HepG2 (cell line): ENCODE data around the gene SAE1. TPM values are rescaled to one million over a fixed set of nuclear protein-coding genes. Genes with fewer than 3 reads are reported as not detected.

ENCODE experiments used
- MBD4 ChIP-seq: IDR thresholded peaks from 2 replicates; pipeline ENCODE4 v1.6.1; 2012; ENCODE audit warnings: low read length, inconsistent platforms, borderline replicate concordance
- MXD1 ChIP-seq: sonication (generic); formaldehyde crosslinking; IDR thresholded peaks from 2 replicates; pipeline ENCODE4 v1.4.0; 2020; ENCODE audit warnings: mild to moderate bottlenecking, missing genetic modification reagents
- RERE ChIP-seq: IDR thresholded peaks from 2 replicates; pipeline ENCODE4 v1.6.1; 2016; ENCODE audit warnings: low read depth, missing genetic modification reagents, missing compliant biosample characterization
- RFXAP ChIP-seq: sonication (generic); formaldehyde crosslinking; IDR thresholded peaks from 2 replicates; pipeline ENCODE4 v1.4.0; 2020; ENCODE audit warnings: missing genetic modification reagents, borderline replicate concordance
- SYNCRIP ChIP-seq: fragments of 200-400 bp; formaldehyde crosslinking; IDR thresholded peaks from 2 replicates; pipeline ENCODE4 v1.6.1; 2018; ENCODE audit warnings: mild to moderate bottlenecking, low read depth, low read length; ENCODE audit not compliant: insufficient read depth
- TBP ChIP-seq: sonication (generic); formaldehyde crosslinking; IDR thresholded peaks from 2 replicates; pipeline ENCODE4 v1.5.0; 2020; ENCODE audit warnings: missing genetic modification reagents
- TSC22D2 ChIP-seq: sonication (generic); formaldehyde crosslinking; IDR thresholded peaks from 2 replicates; pipeline ENCODE4 v1.5.1; 2020; ENCODE audit warnings: missing genetic modification reagents, mild to moderate bottlenecking, borderline replicate concordance
- ZBTB4 ChIP-seq: sonication (generic); formaldehyde crosslinking; IDR thresholded peaks from 2 replicates; pipeline ENCODE4 v1.4.0; 2020; ENCODE audit warnings: missing genetic modification reagents, mild to moderate bottlenecking, borderline replicate concordance
- ZKSCAN8 ChIP-seq: IDR thresholded peaks from 2 replicates; pipeline ENCODE4 v1.6.1; 2016; ENCODE audit warnings: borderline replicate concordance, missing genetic modification reagents, missing compliant biosample characterization
- ZNF260 ChIP-seq: sonication (generic); formaldehyde crosslinking; IDR thresholded peaks from 2 replicates; pipeline ENCODE4 v1.4.0; 2020; ENCODE audit warnings: missing genetic modification reagents, low read depth, mild to moderate bottlenecking, borderline replicate concordance
- ZNF343 ChIP-seq: sonication (generic); formaldehyde crosslinking; IDR thresholded peaks from 2 replicates; pipeline ENCODE4 v1.4.0; 2020; ENCODE audit warnings: mild to moderate bottlenecking, missing genetic modification reagents
- ZNF543 ChIP-seq: sonication (generic); formaldehyde crosslinking; IDR thresholded peaks from 2 replicates; pipeline ENCODE4 v1.4.0; 2020; ENCODE audit warnings: mild to moderate bottlenecking, missing genetic modification reagents
- ZNF619 ChIP-seq: sonication (generic); formaldehyde crosslinking; IDR thresholded peaks from 2 replicates; pipeline ENCODE4 v1.4.0; 2020; ENCODE audit warnings: mild to moderate bottlenecking, missing genetic modification reagents
- polyA plus RNA-seq, 8 experiments: library from polyadenylated mRNA; depleted of rRNA in 3 of 8; stranded (reverse) in 7 of 8; unstranded in 1 of 8; fragments of >200 nt; fragmentation: Illumina TruSeq in 4 of 8; extraction: Trizol in 4 of 8; gene quantifications; 2 replicates each; pipeline versions ENCODE4 v1.2.1 to v1.2.3, GENCODE V29; 2011 to 2016; ENCODE audit warnings: low read depth in 4 of 8, missing spikeins in 1 of 8, mixed read lengths in 1 of 8; ENCODE audit not compliant: insufficient read depth in 1 of 8
- total RNA-seq, 5 experiments: library from RNA; depleted of rRNA; stranded (reverse); fragments of >200 nt; fragmentation: Illumina TruSeq; extraction: Trizol; gene quantifications; 2 replicates each; pipeline ENCODE4 v1.2.3, GENCODE V29; 2016; ENCODE audit warnings: low read depth in 1 of 5
- TF ChIP-seq, protein P1 (sequence below): IDR thresholded peaks from 2 replicates; pipeline ENCODE4 v1.6.1; 2016; ENCODE audit warnings: missing compliant biosample characterization, missing genetic modification reagents, borderline replicate concordance
- TF ChIP-seq, protein P2 (sequence below): sonication (generic); formaldehyde crosslinking; IDR thresholded peaks from 2 replicates; pipeline ENCODE4 v1.8.0; 2022; ENCODE audit warnings: low read depth, missing genetic modification reagents
- TF ChIP-seq, protein P3 (sequence below): IDR thresholded peaks from 2 replicates; pipeline ENCODE4 v1.6.1; 2016

Gene SAE1
- total and polyA plus RNA-seq, 2 of the 13 experiments (the other 11 are each of a cell fraction or from before 2014, with no cell fraction given), result 87.6 to 197 TPM

- TF ChIP-seq RERE (peak; percentile 81), ZNF260 (CRISPR knock-in tag) (no peak), MBD4 (no peak), SYNCRIP (no peak), TSC22D2 (CRISPR knock-in tag) (peak; percentile 34; the same call in 1 of the 2 replicates), ZKSCAN8 (peak; percentile 87; the same call in 1 of the 2 replicates), ZNF543 (CRISPR knock-in tag) (peak; percentile 82; the same call in 1 of the 2 replicates), TBP (CRISPR knock-in tag) (no peak), RFXAP (CRISPR knock-in tag) (no peak), ZNF343 (CRISPR knock-in tag) (peak; percentile 92), MXD1 (CRISPR knock-in tag) (no peak), ZNF619 (CRISPR knock-in tag) (no peak), ZBTB4 (CRISPR knock-in tag) (peak; percentile 76; the same call in 1 of the 2 replicates)
- TF ChIP-seq, protein P1, sequence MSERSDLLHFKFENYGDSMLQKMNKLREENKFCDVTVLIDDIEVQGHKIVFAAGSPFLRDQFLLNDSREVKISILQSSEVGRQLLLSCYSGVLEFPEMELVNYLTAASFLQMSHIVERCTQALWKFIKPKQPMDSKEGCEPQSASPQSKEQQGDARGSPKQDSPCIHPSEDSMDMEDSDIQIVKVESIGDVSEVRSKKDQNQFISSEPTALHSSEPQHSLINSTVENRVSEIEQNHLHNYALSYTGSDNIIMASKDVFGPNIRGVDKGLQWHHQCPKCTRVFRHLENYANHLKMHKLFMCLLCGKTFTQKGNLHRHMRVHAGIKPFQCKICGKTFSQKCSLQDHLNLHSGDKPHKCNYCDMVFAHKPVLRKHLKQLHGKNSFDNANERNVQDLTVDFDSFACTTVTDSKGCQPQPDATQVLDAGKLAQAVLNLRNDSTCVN, result peak; percentile 82; the same call in 1 of the 2 replicates
- TF ChIP-seq, protein P2, sequence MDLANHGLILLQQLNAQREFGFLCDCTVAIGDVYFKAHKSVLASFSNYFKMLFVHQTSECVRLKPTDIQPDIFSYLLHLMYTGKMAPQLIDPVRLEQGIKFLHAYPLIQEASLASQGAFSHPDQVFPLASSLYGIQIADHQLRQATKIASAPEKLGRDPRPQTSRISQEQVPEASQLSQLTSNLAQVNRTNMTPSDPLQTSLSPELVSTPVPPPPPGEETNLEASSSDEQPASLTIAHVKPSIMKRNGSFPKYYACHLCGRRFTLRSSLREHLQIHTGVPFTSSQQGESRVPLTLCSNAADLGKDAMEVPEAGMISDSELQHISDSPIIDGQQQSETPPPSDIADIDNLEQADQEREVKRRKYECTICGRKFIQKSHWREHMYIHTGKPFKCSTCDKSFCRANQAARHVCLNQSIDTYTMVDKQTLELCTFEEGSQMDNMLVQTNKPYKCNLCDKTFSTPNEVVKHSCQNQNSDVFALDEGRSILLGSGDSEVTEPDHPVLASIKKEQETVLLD (CRISPR knock-in tag), result peak; percentile 74; the same call in 1 of the 2 replicates
- TF ChIP-seq, protein P3, sequence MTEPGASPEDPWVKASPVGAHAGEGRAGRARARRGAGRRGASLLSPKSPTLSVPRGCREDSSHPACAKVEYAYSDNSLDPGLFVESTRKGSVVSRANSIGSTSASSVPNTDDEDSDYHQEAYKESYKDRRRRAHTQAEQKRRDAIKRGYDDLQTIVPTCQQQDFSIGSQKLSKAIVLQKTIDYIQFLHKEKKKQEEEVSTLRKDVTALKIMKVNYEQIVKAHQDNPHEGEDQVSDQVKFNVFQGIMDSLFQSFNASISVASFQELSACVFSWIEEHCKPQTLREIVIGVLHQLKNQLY (CRISPR knock-in tag), result peak; percentile 83
These were observed 34.4 kb upstream of the SAE1 start (continued) for GRCh38 chr19:47096100-47096704.
